ENCODE results near the gene CAPZA2.
"Not testable (repeated sequence)": the region's sequence is repeated elsewhere in the genome, so short reads cannot be mapped to it uniquely, and the experiment has no call there.

Gene CAPZA2

DNA sequence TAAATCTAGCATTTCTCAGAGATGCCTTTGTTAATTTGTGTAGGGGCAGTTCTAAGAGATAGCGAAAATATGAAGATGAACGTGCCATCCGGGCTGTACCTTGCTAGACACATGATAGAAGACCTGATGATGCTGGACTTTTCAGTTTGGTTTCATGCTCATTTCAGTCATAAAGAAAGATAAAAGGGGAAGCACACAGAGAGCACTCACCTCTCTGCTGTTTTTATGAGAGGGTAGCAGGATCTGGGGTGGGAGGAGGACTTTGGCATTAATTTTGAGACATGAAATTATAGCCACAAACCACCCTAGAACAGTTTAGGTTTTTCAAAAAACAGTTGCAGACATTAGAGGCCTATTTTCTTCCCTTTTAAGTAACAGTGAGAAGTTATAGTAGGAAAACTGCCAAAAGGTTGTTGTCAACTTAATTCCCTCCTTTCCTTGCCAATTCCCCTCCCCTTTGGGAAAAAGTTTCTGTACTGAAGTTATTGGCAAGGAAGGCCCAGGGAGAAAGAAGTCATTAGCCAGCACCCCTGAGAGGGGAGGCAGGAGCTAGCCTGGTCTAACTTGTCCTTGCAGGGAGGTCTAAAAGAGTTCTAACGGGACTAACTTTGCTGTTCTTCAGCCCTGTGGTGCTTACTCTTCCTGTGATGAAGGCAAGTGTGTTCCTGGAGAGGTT is 93.6 kb downstream of the CAPZA2 start:
- no peak for DNase-seq

DNA sequence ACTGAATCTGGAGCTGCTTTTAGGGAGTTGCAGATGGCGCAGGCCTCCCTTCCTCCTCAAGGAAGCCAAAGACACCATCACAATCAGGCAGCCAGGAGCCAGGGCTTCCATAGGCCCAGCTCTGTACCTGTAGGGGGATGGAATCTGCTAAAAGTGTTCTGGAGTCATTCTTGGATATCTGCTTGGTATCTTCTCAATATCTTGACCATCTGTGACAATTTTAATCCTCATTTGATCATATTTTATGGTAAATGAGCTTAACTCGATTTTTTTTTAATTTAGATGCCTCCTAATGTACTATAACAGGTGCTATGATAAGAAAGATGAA is 94.1 kb downstream of the CAPZA2 start:
- DNase-seq = no peak

DNA sequence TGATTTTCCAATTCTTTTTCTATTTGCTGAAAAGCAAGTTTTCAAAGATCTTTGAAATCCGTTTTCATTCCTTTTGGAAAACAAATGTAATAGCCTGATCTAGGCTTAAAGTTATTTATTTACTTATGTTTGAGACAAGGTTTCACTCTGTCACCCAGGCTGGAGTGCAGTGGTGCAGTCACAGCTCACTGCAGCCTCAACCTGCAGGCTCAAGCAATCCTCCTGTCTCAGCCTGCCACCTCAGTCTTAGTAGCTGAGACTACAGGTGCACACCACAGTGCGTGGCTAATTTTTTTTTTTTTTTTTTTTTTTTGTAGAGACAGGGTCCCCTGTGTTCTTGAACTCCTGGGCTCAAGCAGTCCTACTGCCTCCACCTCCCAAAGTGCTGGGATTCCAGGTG is 95.5 kb downstream of the CAPZA2 start:
- no peak for DNase-seq

DNA sequence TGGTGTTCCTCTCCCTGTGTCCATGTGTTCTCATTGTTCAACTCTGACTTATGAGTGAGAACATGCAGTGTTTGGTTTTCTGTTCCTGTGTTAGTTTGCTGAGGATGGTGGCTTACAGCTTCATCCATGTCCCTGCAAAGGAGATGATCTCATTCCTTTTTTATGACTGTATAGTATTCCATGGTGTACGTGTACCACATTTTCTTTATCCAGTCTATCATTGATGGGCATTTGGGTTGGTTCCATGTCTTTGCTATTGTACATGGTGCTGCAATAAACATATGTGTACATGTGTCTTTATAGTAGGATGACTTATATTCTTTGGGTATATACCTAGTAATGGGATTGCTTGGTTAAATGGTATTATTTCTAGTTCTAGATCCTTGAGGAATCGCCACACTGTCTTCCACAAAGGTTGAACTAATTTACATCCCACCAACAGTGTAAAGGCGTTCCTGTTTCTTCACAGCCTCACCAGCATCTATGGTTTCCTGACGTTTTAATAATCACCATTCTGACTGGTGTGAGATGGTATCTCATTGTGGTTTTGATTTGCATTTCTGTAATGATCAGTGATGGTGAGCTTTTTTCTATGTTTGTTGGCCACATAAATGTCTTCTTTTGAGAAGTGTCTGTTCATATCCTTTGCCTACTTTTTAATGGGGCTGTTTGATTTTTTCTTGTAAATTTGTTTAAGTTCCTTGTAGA is 99.7 kb downstream of the CAPZA2 start:
- DNase-seq = not testable (repeated sequence)

DNA sequence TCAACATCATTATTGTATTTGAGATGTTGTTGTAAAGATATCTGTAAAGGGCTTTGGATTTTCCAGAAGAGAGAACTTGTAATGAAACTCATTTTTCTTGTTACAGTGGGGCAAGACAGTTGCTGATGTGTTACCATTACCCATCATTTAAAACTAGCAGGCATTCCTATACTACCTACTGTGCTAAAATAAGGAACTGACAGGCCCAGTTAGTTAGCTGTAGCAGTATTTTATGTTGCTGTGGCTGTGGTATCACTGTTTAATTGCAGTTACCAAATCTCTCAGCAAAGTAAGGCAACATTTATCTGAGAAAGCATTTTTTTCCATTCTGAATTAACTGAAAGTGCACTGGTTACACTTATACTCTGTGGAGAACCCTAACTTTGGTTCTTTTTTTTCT is 100.8 kb downstream of the CAPZA2 start:
- no peak for DNase-seq

DNA sequence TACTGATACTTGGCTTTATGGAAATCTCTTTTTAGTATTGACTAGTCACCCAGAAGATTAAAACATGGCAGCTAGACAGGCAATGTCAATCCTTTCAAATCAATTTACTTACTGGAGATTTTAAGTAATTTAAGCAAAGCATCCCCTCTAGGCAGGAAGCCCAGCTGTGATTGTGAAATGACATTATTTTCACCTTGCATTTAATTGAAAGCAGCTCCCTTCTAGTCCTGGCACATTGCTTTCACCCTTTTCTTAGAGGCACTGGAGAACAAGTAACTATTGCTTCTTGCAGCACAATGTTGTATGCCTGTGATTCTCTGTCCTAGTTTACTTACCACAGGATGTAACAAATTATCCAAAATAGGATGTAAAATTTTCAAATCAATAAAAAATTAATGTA is 104.2 kb downstream of the CAPZA2 start:
- no peak for DNase-seq

DNA sequence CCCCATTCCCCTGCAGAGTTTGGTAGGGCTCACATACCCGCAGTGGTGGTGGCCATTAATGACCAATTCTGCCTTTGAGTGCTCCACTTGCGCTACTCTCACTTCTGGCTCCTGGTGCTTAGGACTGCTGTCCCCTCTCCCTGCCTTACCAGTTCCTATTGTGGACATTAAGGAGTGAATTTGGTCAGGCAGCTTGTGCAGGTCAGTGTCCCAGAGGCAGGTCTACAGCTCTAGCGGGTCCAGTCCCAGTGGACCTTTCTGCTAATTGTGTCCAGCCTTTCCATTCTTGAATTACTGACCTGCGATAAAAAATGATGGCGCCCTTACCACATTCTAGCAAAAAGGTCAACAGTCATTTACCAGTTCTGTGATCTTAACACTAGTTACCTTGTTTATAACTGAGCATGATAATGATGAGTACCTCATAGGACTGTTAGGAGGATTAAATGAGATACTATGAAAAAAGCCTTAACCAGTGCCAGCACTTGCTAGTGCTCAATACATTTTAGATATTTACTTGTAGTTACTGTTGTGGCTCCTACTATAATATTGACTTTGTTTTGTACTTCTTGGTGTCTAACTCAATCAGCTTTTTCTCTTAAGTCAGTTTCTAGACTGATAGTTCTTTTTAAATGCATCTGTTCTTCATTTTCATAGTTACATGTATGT is 105.0 kb downstream of the CAPZA2 start:
- no peak for DNase-seq

DNA sequence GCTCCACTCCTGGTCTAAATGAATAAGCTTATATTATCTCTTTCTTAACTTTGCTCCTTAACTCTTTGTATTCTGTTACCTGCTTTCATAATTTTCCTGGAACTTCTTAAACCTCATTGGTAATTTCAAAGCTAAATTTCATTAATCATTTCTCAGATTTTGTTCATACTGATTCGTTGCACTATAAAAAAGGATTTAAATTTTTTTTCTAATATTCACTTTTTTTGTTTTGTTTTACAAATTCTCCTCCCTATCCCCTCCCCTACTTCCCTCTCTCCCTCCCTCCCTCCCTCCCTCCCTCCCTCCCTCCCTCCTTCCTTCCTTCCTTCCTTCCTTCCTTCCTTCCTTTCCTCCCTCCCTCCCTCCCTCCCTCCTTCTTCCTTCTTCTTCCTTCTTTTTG is 105.6 kb downstream of the CAPZA2 start:
- DNase-seq = no peak

DNA sequence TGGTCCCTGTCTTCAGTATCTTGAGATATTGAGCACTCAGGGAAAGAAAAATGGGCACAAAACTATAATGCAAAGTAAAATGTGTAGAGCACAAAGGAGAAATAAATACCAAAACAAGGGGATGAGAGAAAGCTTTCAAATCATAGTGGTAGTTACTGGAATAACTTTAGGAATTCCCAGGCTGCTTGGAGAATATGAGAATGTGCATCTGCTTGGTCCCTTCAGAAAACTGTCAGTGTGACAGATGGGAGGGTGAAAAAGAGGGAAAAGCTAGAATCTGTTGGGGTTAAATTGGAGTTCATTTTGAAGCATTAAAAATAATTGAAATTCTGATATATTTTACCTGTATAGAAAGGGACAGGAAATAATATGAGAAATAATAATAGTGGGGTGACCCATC is 106.2 kb downstream of the CAPZA2 start:
- no peak for DNase-seq

DNA sequence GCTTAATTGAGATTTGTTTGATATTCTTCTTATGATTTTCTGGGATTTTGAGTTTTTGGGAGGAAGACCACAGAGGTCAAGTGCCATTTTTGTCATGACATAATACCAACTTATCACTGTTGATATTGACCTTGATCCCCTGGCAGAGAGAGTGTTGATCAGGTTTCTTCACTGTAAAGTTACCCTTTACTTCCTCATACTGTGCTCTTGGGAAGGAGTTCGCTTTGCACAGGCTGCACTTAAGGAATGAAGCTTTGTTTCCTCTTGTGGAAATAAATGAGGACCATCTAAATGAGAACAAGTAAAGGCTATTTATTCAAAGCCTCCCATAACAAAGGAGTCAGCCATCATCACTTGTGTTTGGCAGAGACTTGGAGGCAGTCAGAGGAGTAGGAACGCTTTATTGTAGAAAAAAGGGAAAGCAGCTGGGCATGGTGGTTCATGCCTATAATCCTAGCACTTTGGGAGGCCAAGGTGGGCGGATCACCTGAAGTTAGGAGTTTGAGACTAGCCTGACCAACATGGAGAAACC is 107.0 kb downstream of the CAPZA2 start:
- no peak for DNase-seq

DNA sequence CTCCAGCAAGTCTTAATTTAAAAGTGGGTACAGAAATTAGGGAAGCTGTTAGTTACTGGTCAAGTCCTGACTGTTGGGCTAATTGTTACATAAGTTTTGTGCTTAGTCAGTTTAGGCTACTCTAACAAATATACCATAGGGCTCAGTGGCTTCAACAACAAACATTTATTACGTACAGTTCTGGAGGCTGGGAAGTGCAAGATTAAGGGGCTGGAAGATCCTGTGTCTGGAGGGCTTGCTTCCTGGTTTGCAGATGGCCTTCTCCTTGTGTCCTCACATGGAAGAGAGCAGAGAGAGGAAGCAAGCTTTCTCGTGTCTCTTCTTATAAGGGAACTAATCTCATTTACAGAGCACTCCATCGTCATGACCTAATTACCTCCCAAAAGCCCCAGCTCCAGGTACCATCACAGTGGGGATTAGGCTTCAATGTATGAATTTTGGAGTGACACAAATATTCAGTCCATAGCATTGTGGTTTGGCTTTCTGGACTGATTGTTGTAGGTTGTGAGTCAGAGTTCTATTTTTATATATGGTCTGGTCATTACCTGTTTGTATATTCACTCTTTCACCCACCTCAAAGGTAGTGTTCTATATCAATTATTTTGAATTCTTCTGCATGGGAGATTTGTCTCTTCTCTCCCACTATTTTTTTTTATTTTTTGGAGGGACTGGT is 108.0 kb downstream of the CAPZA2 start:
- DNase-seq = no peak

DNA sequence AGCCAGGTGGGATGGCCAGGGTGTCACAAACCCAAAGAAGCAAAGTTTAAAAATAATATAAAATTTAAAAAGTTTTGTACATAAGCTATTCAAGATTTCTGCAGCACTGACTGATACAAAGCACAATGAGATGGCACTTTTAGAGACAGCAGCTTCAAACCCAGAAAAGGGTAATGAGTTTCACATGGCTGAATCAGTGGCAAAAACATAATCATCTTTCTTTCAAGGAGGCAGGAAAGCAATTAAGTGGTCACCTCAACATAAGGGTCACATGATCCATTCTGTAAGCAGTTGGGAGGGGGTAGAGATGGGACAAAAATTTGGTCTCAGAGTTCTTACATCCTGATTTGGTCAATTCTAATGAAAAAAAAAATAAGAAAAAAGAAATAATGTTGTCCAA is 108.8 kb downstream of the CAPZA2 start:
- not testable (repeated sequence) for DNase-seq

Data from activated CD4-positive, CD25-positive, alpha-beta regulatory T cell (primary cell).